ENCODE measurements around the gene WNT8A. TPM values are rescaled to one million over a fixed set of nuclear protein-coding genes. Genes with fewer than 3 reads are reported as not detected.
A peak's percentile ranks its signal among the peaks of the same experiment; 100 is the strongest.

The WNT8A gene
- total and polyA plus RNA-seq, 2 of the 13 experiments (the other 11 are each of a cell fraction or from before 2014, with no cell fraction given): not detected

DNA sequence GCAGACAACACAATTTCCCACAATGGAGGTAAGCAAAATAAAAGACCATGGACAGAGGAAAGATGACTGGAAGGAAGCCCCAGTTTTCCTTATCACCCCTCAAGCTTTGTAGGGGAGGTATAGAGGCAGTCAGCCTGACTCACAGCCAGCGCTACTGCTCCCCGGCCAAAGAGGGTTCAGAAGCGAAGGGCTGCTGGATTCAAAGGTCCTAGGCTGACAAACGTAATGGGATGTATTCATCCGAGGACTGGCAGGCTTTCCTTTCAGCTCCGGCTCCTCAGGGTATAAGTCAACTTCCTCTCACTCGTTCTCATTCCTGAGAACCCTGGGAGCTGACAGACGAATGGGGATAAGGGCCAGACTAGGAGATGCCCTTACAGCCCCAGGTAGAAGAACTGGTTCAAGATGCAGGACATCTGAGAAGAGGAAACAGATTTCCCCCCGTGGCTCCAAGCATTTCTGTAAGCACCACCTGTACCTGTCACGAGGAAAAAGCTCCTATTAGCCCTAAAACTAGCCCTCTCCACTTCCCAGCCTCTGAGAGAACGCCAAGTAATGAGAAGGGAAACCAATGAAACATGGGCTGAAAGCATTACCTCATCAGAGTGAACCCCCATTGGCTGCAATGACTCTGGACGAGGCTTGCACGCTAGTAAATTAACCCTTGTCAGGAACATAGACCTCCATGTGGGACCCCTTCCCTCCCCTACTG lies 28.8 kb upstream of the WNT8A start (continued):
- TF ChIP-seq ATF1 (CRISPR knock-in tag; IDR thresholded peaks at IDR 0.05): 0 out of 2 replicates have a peak, but pooled peaks have one; percentile 29
- TF ChIP-seq SRSF9 (IDR thresholded peaks at IDR 0.05; ENCODE audit: borderline replicate concordance, insufficient read depth, low read depth, low read length, poor library complexity, severe bottlenecking): no peak
- TF ChIP-seq ZNF136 (CRISPR knock-in tag; IDR thresholded peaks at IDR 0.05; ENCODE audit: low read depth): no peak
- TF ChIP-seq ISL2 (CRISPR knock-in tag; IDR thresholded peaks at IDR 0.05): no peak
- TF ChIP-seq ZNF709 (CRISPR knock-in tag; IDR thresholded peaks at IDR 0.05): no peak
- no peak for TF ChIP-seq ZNF17 (CRISPR knock-in tag; IDR thresholded peaks at IDR 0.05)
- TF ChIP-seq ZNF598 (CRISPR knock-in tag; IDR thresholded peaks at IDR 0.05; ENCODE audit: borderline replicate concordance): no peak
- TF ChIP-seq SNRNP70 (IDR thresholded peaks at IDR 0.05; ENCODE audit: low read depth, low read length): no peak
- no peak for TF ChIP-seq ZNF761 (CRISPR knock-in tag; conservative IDR thresholded peaks at IDR 0.05)
- peak; percentile 64 for TF ChIP-seq ZNF501 (CRISPR knock-in tag; IDR thresholded peaks at IDR 0.05)
- peak; percentile 38 for TF ChIP-seq ATF7 (IDR thresholded peaks at IDR 0.05)
- TF ChIP-seq ATF7 (CRISPR knock-in tag; IDR thresholded peaks at IDR 0.05): no peak
- no peak for TF ChIP-seq UBTF (CRISPR knock-in tag; IDR thresholded peaks at IDR 0.05)
- no peak for TF ChIP-seq HOXA7 (CRISPR knock-in tag; IDR thresholded peaks at IDR 0.05)
- no peak for TF ChIP-seq JUND (CRISPR knock-in tag; IDR thresholded peaks at IDR 0.05)
- TF ChIP-seq NFYB (CRISPR knock-in tag; IDR thresholded peaks at IDR 0.05): peak; percentile 70
